CD4-positive, alpha-beta T cell treated with Interleukin-17A for 1 hour (primary cell): ENCODE data around the gene GPT2.

Experiments
- DNase-seq: peaks from one replicate; pipeline ENCODE4 v3.0.0-alpha.2; 2020

GPT2 gene

DNA sequence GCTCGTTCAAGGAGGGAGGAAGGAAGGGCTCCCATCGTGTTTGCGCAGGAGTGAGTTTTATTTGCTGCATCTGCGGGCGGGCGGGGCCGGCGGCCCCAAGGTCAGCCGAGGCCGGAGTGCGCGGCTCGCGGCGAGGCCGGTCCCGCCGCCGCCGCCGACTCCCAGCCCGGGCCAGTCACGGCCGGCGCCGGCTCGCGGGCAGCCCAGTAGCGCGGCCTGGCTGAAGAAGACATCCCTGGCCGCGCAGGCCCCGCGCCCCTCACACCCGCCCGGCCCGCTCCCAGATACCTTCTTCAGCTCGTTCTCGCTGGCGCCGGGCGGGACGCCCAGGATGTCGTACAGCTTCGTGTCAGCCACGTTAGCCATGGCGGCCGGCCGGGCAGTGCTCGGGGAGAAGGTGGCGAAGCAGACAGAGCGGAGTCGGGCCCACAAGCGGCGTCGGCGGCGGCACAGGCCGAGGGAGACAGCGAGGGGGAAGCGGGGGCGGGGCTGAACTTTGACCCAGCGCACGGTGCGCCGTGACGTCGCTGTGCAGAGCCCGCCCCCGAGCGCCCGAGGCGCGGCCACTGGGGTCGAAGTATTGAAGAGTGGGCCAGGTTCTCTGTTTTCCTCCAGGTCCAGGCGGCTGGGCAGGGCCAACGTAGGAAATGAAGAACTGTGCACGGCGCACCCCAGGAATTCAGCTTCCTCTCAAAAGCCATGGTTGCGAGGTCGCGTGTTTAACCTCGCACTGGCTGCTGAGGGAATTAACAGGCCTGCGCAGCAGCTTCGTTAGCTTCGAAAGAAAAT is 89.2 kb downstream of the GPT2 start, which contains the start of gene DNAJA2:
TSS of gene DNAJA2 (minus strand) at position 468 of the 789 bp plus-strand sequence. CDS start at position 366, 102 bp downstream.
- DNase-seq, result peak; percentile 92

DNA sequence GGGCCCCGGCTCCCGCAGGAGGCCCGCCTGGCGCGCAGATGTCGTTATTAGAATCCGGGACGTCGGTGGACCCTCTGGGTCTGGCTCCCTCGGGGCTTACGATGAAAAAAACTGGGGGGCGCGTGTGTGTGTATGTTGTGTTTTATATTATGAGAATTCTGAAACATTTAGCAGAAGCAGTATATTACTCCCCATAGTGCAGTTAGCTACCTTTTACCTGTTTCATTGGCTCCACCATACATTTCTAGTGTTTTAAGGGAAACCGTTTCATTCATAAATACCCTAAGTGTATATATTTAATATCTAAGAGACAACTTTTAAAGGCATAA is 89.8 kb downstream of the GPT2 start:
- no peak for DNase-seq

DNA sequence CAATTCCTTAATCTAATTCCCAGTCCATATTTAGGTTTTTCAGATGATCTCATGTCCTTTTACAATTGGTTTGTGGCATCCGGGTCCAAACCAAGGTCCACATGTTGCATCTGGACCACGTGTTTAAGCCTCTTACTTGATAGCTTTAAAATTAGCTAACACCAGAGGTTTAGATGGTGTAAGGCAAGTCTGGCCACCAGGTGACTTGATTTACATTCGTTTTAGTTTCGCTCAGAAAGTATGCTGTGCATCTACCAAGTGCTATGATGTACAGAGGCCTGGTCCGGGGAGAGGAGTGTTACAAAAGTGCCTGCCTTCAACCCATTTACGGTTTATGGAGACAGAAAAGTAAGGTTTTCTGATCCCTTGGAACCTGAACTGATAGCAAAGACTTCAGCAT is 90.2 kb downstream of the GPT2 start:
- DNase-seq, result peak; percentile 61

DNA sequence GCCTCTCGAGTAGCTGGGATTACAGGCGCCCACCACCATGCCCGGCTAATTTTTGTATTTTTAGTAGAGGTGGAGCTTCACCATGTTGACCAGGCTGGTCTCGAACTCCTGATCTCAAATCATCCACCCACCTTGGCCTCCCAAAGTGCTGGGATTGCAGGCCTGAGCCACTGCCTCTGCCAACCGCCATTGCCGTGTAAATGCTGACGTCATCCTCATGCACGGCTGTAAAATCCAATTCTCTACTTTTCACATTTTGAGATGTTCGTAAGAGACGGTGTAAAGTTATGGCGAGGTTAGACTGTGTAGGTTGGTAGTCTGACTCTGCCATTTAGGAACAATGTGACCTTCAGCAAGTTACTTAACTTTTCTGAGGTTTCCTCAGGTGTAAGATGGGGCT is 91.0 kb downstream of the GPT2 start:
- no peak for DNase-seq

DNA sequence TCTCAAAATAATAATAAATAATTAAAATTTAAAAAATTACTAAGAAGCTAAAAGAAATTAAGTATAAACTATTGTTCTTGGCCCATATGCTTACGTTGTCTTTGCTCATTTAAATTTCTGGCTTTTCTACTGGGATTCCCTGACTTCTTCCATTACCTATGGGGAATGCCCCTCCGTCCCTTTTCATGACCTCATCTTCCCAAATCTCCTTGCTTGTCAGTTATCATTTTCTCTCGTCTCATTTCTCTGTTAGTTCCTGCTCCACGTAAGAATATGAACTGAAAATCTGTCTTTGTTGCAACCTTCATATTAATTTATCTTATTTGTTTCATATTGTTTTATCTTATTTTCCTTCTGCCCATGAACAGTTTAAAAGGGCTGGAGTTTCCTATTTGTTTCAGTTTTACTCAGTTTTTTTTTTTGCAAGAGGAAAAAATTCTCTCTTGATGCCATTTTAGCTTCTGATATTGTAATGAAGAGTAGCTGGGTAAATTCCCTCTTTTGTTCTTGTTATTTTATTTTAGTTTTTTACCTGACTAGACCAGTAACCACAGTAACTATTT is 91.8 kb downstream of the GPT2 start:
- DNase-seq, result no peak

DNA sequence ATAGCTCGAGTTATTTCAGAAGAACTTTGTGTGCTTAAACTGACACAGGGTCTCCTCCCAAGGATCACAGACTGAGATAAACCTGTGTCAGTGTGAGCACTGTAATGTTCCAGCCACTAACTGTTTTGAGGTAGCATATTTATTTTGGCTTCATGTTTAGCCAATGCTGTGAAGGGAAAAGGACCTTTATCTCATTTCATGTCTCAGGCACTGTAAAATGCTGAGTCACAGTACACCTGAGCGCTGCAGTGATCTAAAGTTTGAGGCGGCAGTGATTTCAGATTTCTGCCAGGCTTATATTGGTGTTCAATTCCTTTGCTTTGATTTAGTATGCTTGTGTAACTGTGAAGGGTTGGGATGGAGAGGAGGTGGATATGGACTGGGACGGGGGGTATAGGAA is 92.4 kb downstream of the GPT2 start:
- no peak for DNase-seq
